Measurements from ENCODE around the gene LRP1. TPM values are rescaled to one million over a fixed set of nuclear protein-coding genes. Genes with fewer than 3 reads are reported as not detected.

LRP1 gene
- total RNA-seq, 1 donor from 2014 or later = 95.7 TPM

- Mint-ChIP-seq H3K36me3 (ENCODE audit: insufficient read depth) (peaks cover 31% of the 10 kb centered on the region), H3K4me1 (ENCODE audit: low read depth) (no peaks in the 10 kb centered on the region), H3K4me3 (ENCODE audit: low read depth) (no peak overlapping the region), H3K9me3 (ENCODE audit: low read depth) (no peaks in the 10 kb centered on the region), H3K27ac (no peak overlapping the region), H3K27me3 (no peaks in the 10 kb centered on the region)
- TF ChIP-seq CTCF (IDR thresholded peaks at IDR 0.05; ENCODE audit: unreplicated experiment) = no peak
- no peak for DNase-seq (ENCODE audit: low spot score, unreplicated experiment)
Measured at GRCh38 chr12:57158186-57158585, 29.9 kb downstream of the LRP1 start.

- no peaks in the 10 kb centered on the region for H3K9me3 Mint-ChIP-seq (ENCODE audit: low read depth)
- no peaks in the 10 kb centered on the region for H3K27me3 Mint-ChIP-seq
- TF ChIP-seq CTCF (IDR thresholded peaks at IDR 0.05; ENCODE audit: unreplicated experiment) = no peak
- H3K4me3 Mint-ChIP-seq (ENCODE audit: low read depth) = no peak overlapping the region
- no peak overlapping the region for H3K27ac Mint-ChIP-seq
- DNase-seq (ENCODE audit: low spot score, unreplicated experiment) = no peak
- H3K4me1 Mint-ChIP-seq (ENCODE audit: low read depth) = no peaks in the 10 kb centered on the region
- peaks cover 30% of the 10 kb centered on the region for H3K36me3 Mint-ChIP-seq (ENCODE audit: insufficient read depth)
Measured at GRCh38 chr12:57158665-57159064, 30.4 kb downstream of the LRP1 start.

- no peaks in the 10 kb centered on the region for H3K9me3 Mint-ChIP-seq (ENCODE audit: low read depth)
- H3K27ac Mint-ChIP-seq = no peak overlapping the region
- H3K4me1 Mint-ChIP-seq (ENCODE audit: low read depth) = no peaks in the 10 kb centered on the region
- H3K36me3 Mint-ChIP-seq (ENCODE audit: insufficient read depth) = peaks cover 29% of the 10 kb centered on the region
- no peaks in the 10 kb centered on the region for H3K27me3 Mint-ChIP-seq
- DNase-seq (ENCODE audit: low spot score, unreplicated experiment) = no peak
- TF ChIP-seq CTCF (IDR thresholded peaks at IDR 0.05; ENCODE audit: unreplicated experiment) = no peak
- H3K4me3 Mint-ChIP-seq (ENCODE audit: low read depth) = no peak overlapping the region
Measured at GRCh38 chr12:57159311-57159710, 31.0 kb downstream of the LRP1 start.

- no peak for TF ChIP-seq CTCF (IDR thresholded peaks at IDR 0.05; ENCODE audit: unreplicated experiment)
- Mint-ChIP-seq H3K36me3 (ENCODE audit: insufficient read depth) (peaks cover 34% of the 10 kb centered on the region), H3K9me3 (ENCODE audit: low read depth) (no peaks in the 10 kb centered on the region), H3K4me3 (ENCODE audit: low read depth) (no peak overlapping the region), H3K27me3 (no peaks in the 10 kb centered on the region), H3K27ac (no peak overlapping the region), H3K4me1 (ENCODE audit: low read depth) (no peaks in the 10 kb centered on the region)
- no peak for DNase-seq (ENCODE audit: low spot score, unreplicated experiment)
Measured at GRCh38 chr12:57160040-57160439, 31.8 kb downstream of the LRP1 start.

GRCh38 chr12:57160741-57161140, 32.5 kb downstream of the LRP1 start:
- H3K36me3 Mint-ChIP-seq (ENCODE audit: insufficient read depth) = peaks cover 33% of the 10 kb centered on the region
- no peak for TF ChIP-seq CTCF (IDR thresholded peaks at IDR 0.05; ENCODE audit: unreplicated experiment)
- H3K27ac Mint-ChIP-seq = no peak overlapping the region
- H3K4me3 Mint-ChIP-seq (ENCODE audit: low read depth) = no peak overlapping the region
- H3K27me3 Mint-ChIP-seq = no peaks in the 10 kb centered on the region
- no peak for DNase-seq (ENCODE audit: low spot score, unreplicated experiment)
- H3K4me1 Mint-ChIP-seq (ENCODE audit: low read depth) = no peaks in the 10 kb centered on the region
- no peaks in the 10 kb centered on the region for H3K9me3 Mint-ChIP-seq (ENCODE audit: low read depth)
